Esophagus squamous epithelium (tissue), 4 donors: ENCODE measurements around the gene VWA8.

Experiments
- POLR2A ChIP-seq, 4 donors: fragments of 450-650 bp; IDR thresholded peaks; one replicate each; pipeline ENCODE4 v1.6.1; 2017; ENCODE audit warnings: antibody characterized with exemption in 4 of 4, mild to moderate bottlenecking in 4 of 4, moderate library complexity in 3 of 4
- TF ChIP-seq, protein P1 (sequence below), 6 experiments: fragments of 450-650 bp in 4 of 6; fragments of 200-600 bp in 2 of 6; sonication (generic) in 2 of 6; IDR thresholded peaks; one replicate each; pipeline ENCODE4 v1.5.1; 2016 to 2019; ENCODE audit warnings: antibody characterized with exemption in 6 of 6, mild to moderate bottlenecking in 4 of 6, moderate library complexity in 4 of 6

DNA sequence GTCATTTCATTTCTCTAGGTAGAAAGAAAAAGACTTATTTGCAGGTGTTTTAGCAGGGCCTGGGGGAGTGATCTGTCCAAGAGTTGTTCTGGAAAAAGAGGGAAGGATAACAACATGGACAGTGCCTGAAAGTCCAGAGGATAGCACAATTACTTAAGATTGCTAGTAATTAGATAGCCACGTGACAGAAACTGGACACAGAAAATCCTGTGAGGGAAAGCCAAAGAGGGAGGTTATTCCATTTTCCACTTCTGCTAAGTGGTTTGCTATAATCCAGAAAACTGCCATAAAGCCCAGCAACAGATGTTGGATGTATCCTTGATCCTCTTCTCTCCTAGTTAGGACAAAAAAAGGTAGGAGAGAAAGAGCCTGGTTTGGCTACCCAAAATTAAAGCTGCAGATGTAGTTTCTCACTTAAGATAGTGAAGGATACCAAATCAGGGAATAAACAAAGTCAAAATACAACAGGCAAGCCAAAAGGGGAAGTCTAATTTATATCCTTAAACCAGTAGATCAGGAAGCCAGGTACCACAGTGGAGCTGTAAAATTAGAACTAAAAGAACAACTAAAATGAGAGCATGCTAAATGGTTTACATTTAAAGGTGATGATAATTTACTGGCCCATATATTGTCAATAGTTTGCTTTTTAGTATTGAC lies 140.2 kb downstream of the VWA8 start:
- TF ChIP-seq, protein P1, sequence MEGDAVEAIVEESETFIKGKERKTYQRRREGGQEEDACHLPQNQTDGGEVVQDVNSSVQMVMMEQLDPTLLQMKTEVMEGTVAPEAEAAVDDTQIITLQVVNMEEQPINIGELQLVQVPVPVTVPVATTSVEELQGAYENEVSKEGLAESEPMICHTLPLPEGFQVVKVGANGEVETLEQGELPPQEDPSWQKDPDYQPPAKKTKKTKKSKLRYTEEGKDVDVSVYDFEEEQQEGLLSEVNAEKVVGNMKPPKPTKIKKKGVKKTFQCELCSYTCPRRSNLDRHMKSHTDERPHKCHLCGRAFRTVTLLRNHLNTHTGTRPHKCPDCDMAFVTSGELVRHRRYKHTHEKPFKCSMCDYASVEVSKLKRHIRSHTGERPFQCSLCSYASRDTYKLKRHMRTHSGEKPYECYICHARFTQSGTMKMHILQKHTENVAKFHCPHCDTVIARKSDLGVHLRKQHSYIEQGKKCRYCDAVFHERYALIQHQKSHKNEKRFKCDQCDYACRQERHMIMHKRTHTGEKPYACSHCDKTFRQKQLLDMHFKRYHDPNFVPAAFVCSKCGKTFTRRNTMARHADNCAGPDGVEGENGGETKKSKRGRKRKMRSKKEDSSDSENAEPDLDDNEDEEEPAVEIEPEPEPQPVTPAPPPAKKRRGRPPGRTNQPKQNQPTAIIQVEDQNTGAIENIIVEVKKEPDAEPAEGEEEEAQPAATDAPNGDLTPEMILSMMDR (IDR thresholded peaks at IDR 0.05): no peak
- no peak for TF ChIP-seq POLR2A (IDR thresholded peaks at IDR 0.05)
